ENCODE measurements around the gene TPRN.

Gene TPRN

GRCh38 chr9:137224830-137225694 lies 24.5 kb upstream of the TPRN start, which contains the start of gene CYSRT1:
CYSRT1 (plus strand) TSS chr9:137225174; CDS start chr9:137225622, 448 bp downstream.
- no peak for DNase-seq (ENCODE audit: low spot score)

- DNase-seq (ENCODE audit: low spot score), result peak; percentile 98
These were observed 22.8 kb upstream of the TPRN start for GRCh38 chr9:137223078-137223970.

GRCh38 chr9:137222190-137223077 lies 21.9 kb upstream of the TPRN start, which contains the start of gene RNF208:
RNF208 (minus strand) TSS chr9:137222240; CDS start chr9:137221212, 1,028 bp downstream.
- DNase-seq (ENCODE audit: low spot score), result no peak

- no peak for DNase-seq (ENCODE audit: low spot score)
These were observed 21.1 kb upstream of the TPRN start for GRCh38 chr9:137221506-137222111.

GRCh38 chr9:137221095-137221505 lies 20.6 kb upstream of the TPRN start:
- no peak for DNase-seq (ENCODE audit: low spot score)

- DNase-seq (ENCODE audit: low spot score), result no peak
These were observed 20.0 kb upstream of the TPRN start for GRCh38 chr9:137220317-137221094.

GRCh38 chr9:137219757-137220316 lies 19.3 kb upstream of the TPRN start:
- DNase-seq (ENCODE audit: low spot score), result no peak

GRCh38 chr9:137218754-137219271 lies 18.3 kb upstream of the TPRN start:
- peak; percentile 75 for DNase-seq (ENCODE audit: low spot score)

GRCh38 chr9:137218212-137218753 lies 17.7 kb upstream of the TPRN start:
- DNase-seq (ENCODE audit: low spot score), result no peak

GRCh38 chr9:137217276-137218211 lies 17.0 kb upstream of the TPRN start:
- DNase-seq (ENCODE audit: low spot score), result no peak

- DNase-seq (ENCODE audit: low spot score), result no peak
These were observed 15.8 kb upstream of the TPRN start for GRCh38 chr9:137216188-137216965.

GRCh38 chr9:137215196-137215986 lies 14.8 kb upstream of the TPRN start:
- DNase-seq (ENCODE audit: low spot score), result no peak

- DNase-seq (ENCODE audit: low spot score), result no peak
These were observed 14.1 kb upstream of the TPRN start for GRCh38 chr9:137214620-137215019.

GRCh38 chr9:137213160-137214060 lies 12.9 kb upstream of the TPRN start:
- no peak for DNase-seq (ENCODE audit: low spot score)

GRCh38 chr9:137212520-137212919 lies 12.0 kb upstream of the TPRN start:
- DNase-seq (ENCODE audit: low spot score), result no peak

- DNase-seq (ENCODE audit: low spot score), result no peak
These were observed 11.0 kb upstream of the TPRN start for GRCh38 chr9:137211532-137211931.
